Stimulated activated naive B cell treated with anti-CD40 and anti-IgM and Interleukin-4, amounts not matched to agents 10 μg/mL and 1 μg/mL and 100 μg/mL, for 72 hours (primary cell): ENCODE measurements around the gene TP53I13.

Experiments
- ATAC-seq, 2 donors: fragments of 150-1000 bp; cut with Tn5 transposase; replicated peaks; 2 replicates each; pipeline ENCODE4 v1.10.0; 2021; ENCODE audit warnings: moderate library complexity in 1 of 2
- DNase-seq: peaks from one replicate; pipeline ENCODE4 v3.0.0; 2021
- H3K27ac Mint-ChIP-seq: one replicate; pipeline ENCODE4 v1.8.0; 2022; ENCODE audit warnings: mild to moderate bottlenecking, mixed read lengths
- H3K27me3 Mint-ChIP-seq, 2 donors: one replicate each; pipeline ENCODE4 v1.8.0; 2022; ENCODE audit warnings: mixed read lengths in 2 of 2
- H3K36me3 Mint-ChIP-seq, 2 donors: one replicate each; pipeline ENCODE4 v1.8.0; 2022; ENCODE audit warnings: mixed read lengths in 2 of 2, mild to moderate bottlenecking in 1 of 2
- H3K4me1 Mint-ChIP-seq, 2 donors: one replicate each; pipeline ENCODE4 v1.8.0; 2022; ENCODE audit warnings: mixed read lengths in 2 of 2, mild to moderate bottlenecking in 1 of 2
- H3K4me3 Mint-ChIP-seq, 2 donors: one replicate each; pipeline ENCODE4 v1.8.0; 2022; ENCODE audit warnings: mild to moderate bottlenecking in 2 of 2, mixed read lengths in 2 of 2, moderate library complexity in 1 of 2
- H3K9me3 Mint-ChIP-seq, 2 donors: one replicate each; pipeline ENCODE4 v1.8.0; 2022; ENCODE audit warnings: mixed read lengths in 2 of 2, mild to moderate bottlenecking in 1 of 2

TP53I13 gene

GRCh38 chr17:29560316-29560715 lies 8.2 kb upstream of the TP53I13 start:
- no peaks in the 10 kb centered on the region for H3K27me3 Mint-ChIP-seq
- ATAC-seq (peak; percentile 76 to 77), DNase-seq (no peak)
- H3K27ac Mint-ChIP-seq: peak overlapping the region; percentile 74
- H3K9me3 Mint-ChIP-seq: no peaks in the 10 kb centered on the region
- peak overlapping the region; percentile 7 to 37 for H3K4me3 Mint-ChIP-seq
- peaks cover 13 to 19% of the 10 kb centered on the region in 2 donors for H3K36me3 Mint-ChIP-seq
- H3K4me1 Mint-ChIP-seq: peaks cover 51 to 90% of the 10 kb centered on the region in 2 donors

GRCh38 chr17:29561554-29562517 lies 6.7 kb upstream of the TP53I13 start:
- Mint-ChIP-seq H3K27me3 (no peaks in the 10 kb centered on the region), H3K9me3 (no peaks in the 10 kb centered on the region), H3K27ac (peak overlapping the region; percentile 90), H3K4me3 (peak overlapping the region; percentile 60 to 65), H3K36me3 (peaks cover 13 to 19% of the 10 kb centered on the region in 2 donors), H3K4me1 (peaks cover 55 to 85% of the 10 kb centered on the region in 2 donors)
- ATAC-seq: peak; percentile 29 to 48
- peak; percentile 51 for DNase-seq

GRCh38 chr17:29562615-29563014 lies 5.9 kb upstream of the TP53I13 start:
- Mint-ChIP-seq H3K36me3 (peaks cover 13 to 19% of the 10 kb centered on the region in 2 donors), H3K27ac (peak overlapping the region; percentile 90), H3K4me1 (peaks cover 48 to 77% of the 10 kb centered on the region in 2 donors), H3K27me3 (no peaks in the 10 kb centered on the region), H3K4me3 (peak overlapping the region; percentile 11 to 41), H3K9me3 (no peaks in the 10 kb centered on the region)
- no peak for ATAC-seq
- DNase-seq: no peak

- Mint-ChIP-seq H3K36me3 (peaks cover 13 to 19% of the 10 kb centered on the region in 2 donors), H3K4me1 (peaks cover 47 to 67% of the 10 kb centered on the region in 2 donors), H3K9me3 (no peaks in the 10 kb centered on the region), H3K27me3 (no peaks in the 10 kb centered on the region), H3K27ac (peak overlapping the region; percentile 20), H3K4me3 (peak overlapping the region in 1 of 2 donors; percentile 25)
- no peak for DNase-seq
- no peak for ATAC-seq
These were observed 4.7 kb upstream of the TP53I13 start for GRCh38 chr17:29563816-29564215.

GRCh38 chr17:29565643-29566472 lies 2.6 kb upstream of the TP53I13 start:
- Mint-ChIP-seq H3K4me1 (peaks cover 40 to 58% of the 10 kb centered on the region in 2 donors), H3K27ac (peak overlapping the region; percentile 92), H3K4me3 (peak overlapping the region; percentile 91 to 92), H3K9me3 (no peaks in the 10 kb centered on the region), H3K27me3 (no peaks in the 10 kb centered on the region), H3K36me3 (peaks cover 19 to 20% of the 10 kb centered on the region in 2 donors)
- DNase-seq (no peak), ATAC-seq (peak; percentile 8 to 13)

GRCh38 chr17:29566473-29567303 lies 1.8 kb upstream of the TP53I13 start, which contains the start of gene ABHD15:
TSS of gene ABHD15 (minus strand) at chr17:29567037. CDS start at chr17:29566966, 71 bp downstream.
- Mint-ChIP-seq H3K27me3 (no peaks in the 10 kb centered on the region), H3K9me3 (no peaks in the 10 kb centered on the region), H3K36me3 (peaks cover 19 to 21% of the 10 kb centered on the region in 2 donors), H3K27ac (peak within 1 kb of the TSS; percentile 95), H3K4me1 (peaks cover 36 to 52% of the 10 kb centered on the region in 2 donors), H3K4me3 (peak within 1 kb of the TSS; percentile 92 to 95)
- peak; percentile 28 to 29 for ATAC-seq
- peak; percentile 58 for DNase-seq

- Mint-ChIP-seq H3K27me3 (no peaks in the 10 kb centered on the region), H3K27ac (peak overlapping the region; percentile 95), H3K4me3 (peak overlapping the region; percentile 92 to 95), H3K4me1 (peaks cover 31 to 51% of the 10 kb centered on the region in 2 donors), H3K36me3 (peaks cover 14 to 16% of the 10 kb centered on the region in 2 donors), H3K9me3 (no peaks in the 10 kb centered on the region)
- no peak for DNase-seq
- ATAC-seq: peak; percentile 22 to 24
These were observed 1.3 kb upstream of the TP53I13 start for GRCh38 chr17:29567304-29567553.

- DNase-seq (peak; percentile 80), ATAC-seq (peak; percentile 69 to 70)
- Mint-ChIP-seq H3K9me3 (no peaks in the 10 kb centered on the region), H3K36me3 (peaks cover 9 to 10% of the 10 kb centered on the region in 2 donors), H3K4me1 (peaks cover 25 to 46% of the 10 kb centered on the region in 2 donors), H3K27me3 (no peaks in the 10 kb centered on the region), H3K4me3 (peak overlapping the region; percentile 92 to 95), H3K27ac (peak overlapping the region; percentile 95)
These were observed 759 bp upstream of the TP53I13 start for GRCh38 chr17:29567554-29568330.

GRCh38 chr17:29569245-29569950 lies 897 bp downstream of the TP53I13 start:
- Mint-ChIP-seq H3K4me1 (peaks cover 22 to 51% of the 10 kb centered on the region in 2 donors), H3K27ac (peak overlapping the region; percentile 90), H3K27me3 (no peaks in the 10 kb centered on the region), H3K9me3 (no peaks in the 10 kb centered on the region), H3K4me3 (peak overlapping the region; percentile 86 to 92), H3K36me3 (peaks cover 18 to 21% of the 10 kb centered on the region in 2 donors)
- ATAC-seq (no peak), DNase-seq (peak; percentile 0)

- ATAC-seq: no peak
- peaks cover 29 to 54% of the 10 kb centered on the region in 2 donors for H3K4me1 Mint-ChIP-seq
- H3K27ac Mint-ChIP-seq: no peak overlapping the region
- DNase-seq: peak; percentile 0
- H3K36me3 Mint-ChIP-seq: peaks cover 29 to 31% of the 10 kb centered on the region in 2 donors
- H3K27me3 Mint-ChIP-seq: no peaks in the 10 kb centered on the region
- no peak overlapping the region for H3K4me3 Mint-ChIP-seq
- no peaks in the 10 kb centered on the region for H3K9me3 Mint-ChIP-seq
These were observed 2.0 kb downstream of the TP53I13 start for GRCh38 chr17:29570521-29570920.

- Mint-ChIP-seq H3K4me3 (no peak overlapping the region), H3K4me1 (peaks cover 30 to 47% of the 10 kb centered on the region in 2 donors), H3K36me3 (peaks cover 31 to 36% of the 10 kb centered on the region in 2 donors), H3K27me3 (no peaks in the 10 kb centered on the region), H3K9me3 (no peaks in the 10 kb centered on the region), H3K27ac (no peak overlapping the region)
- ATAC-seq (no peak), DNase-seq (no peak)
These were observed 3.0 kb downstream of the TP53I13 start for GRCh38 chr17:29571486-29571882.

GRCh38 chr17:29571883-29572681 lies 3.6 kb downstream of the TP53I13 start:
- Mint-ChIP-seq H3K4me3 (no peak overlapping the region), H3K36me3 (peaks cover 31 to 37% of the 10 kb centered on the region in 2 donors), H3K27me3 (no peaks in the 10 kb centered on the region), H3K4me1 (peaks cover 30 to 47% of the 10 kb centered on the region in 2 donors), H3K27ac (no peak overlapping the region), H3K9me3 (no peaks in the 10 kb centered on the region)
- no peak for ATAC-seq
- DNase-seq: no peak
